Cardiac fibroblast (primary cell): ENCODE measurements around the gene DAGLA.

ENCODE experiments used
- DNase-seq, 2 donors: peaks; one replicate each; pipeline versions ENCODE4 v3.0.0 to v3.0.0-alpha.2; 2010; ENCODE audit warnings: low read depth in 2 of 2
- H3K4me3 ChIP-seq, 2 donors: replicated peaks in 1 of 2; 1 replicate in 1 of 2; 2 replicates in 1 of 2; pipeline ENCODE4 v1.5.1; 2011; ENCODE audit warnings: low read depth in 2 of 2, low read length in 2 of 2, mild to moderate bottlenecking in 2 of 2, moderate library complexity in 1 of 2
- TF ChIP-seq, protein P1 (sequence below): IDR thresholded peaks from one replicate; pipeline ENCODE4 v1.5.1; 2011; ENCODE audit warnings: low read depth, mild to moderate bottlenecking, low read length, inconsistent platforms

DAGLA gene

DNA sequence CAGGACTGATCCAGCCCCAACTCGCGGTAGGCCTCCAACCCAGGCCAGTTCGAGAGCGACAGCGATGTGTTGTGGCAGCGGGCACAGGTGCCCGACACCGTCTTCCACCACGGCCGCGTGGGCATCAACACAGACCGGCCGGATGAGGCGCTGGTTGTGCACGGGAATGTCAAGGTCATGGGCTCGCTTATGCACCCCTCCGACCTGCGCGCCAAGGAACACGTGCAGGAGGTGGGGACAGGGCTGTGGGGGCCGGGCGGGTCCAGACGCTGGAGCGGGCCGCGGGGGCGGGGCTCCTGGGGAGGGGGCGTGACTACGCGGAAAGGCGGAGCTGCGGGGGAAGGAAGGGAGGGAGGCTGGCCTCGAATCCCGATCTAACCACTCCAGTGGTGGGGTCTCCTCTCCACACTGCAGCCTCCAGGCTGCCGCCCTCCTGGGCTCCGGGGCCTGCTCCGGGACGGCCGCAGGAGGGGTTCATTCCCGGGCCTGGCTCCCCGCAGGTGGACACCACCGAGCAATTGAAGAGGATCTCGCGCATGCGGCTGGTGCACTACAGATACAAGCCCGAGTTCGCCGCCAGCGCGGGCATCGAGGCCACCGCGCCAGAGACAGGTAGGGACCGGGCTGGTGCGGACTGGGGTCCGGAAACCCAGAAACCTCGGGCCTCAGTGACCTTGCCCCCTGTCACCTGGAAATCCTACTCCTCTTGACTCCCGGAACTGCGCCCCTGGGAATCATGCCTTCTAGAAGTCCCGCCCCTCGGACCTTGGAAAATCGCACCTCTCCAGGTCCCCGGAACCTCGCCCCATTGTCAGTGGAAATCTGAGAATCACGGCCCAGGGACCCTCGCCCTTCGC is 97.3 kb downstream of the DAGLA start:
- no peak overlapping the region for H3K4me3 ChIP-seq
- TF ChIP-seq, protein P1, sequence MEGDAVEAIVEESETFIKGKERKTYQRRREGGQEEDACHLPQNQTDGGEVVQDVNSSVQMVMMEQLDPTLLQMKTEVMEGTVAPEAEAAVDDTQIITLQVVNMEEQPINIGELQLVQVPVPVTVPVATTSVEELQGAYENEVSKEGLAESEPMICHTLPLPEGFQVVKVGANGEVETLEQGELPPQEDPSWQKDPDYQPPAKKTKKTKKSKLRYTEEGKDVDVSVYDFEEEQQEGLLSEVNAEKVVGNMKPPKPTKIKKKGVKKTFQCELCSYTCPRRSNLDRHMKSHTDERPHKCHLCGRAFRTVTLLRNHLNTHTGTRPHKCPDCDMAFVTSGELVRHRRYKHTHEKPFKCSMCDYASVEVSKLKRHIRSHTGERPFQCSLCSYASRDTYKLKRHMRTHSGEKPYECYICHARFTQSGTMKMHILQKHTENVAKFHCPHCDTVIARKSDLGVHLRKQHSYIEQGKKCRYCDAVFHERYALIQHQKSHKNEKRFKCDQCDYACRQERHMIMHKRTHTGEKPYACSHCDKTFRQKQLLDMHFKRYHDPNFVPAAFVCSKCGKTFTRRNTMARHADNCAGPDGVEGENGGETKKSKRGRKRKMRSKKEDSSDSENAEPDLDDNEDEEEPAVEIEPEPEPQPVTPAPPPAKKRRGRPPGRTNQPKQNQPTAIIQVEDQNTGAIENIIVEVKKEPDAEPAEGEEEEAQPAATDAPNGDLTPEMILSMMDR = no peak
- no peak for DNase-seq

DNA sequence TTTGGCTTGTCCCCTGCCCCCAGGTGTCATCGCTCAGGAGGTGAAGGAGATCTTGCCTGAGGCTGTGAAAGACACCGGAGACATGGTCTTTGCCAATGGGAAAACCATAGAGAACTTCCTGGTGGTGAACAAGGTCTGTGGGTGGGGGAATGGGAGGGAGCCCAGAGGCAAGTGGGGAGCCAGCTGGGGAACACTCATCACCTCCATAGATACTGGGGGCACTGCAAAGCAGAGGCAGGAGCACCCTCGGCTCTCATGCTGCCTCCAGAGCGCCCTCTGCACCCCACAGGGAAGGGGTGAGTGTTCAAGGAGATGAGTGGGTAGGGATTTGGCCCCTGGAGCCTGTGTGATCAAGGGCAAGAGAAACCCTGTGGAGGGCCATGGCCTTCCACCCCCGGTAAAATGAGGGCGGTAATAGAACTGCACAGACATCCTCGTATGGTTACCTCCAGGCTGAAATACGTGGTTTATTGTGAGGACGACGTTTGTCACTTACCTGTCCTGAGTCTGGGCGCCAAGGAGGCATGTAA is 98.2 kb downstream of the DAGLA start:
- TF ChIP-seq, protein P1 = no peak
- no peak overlapping the region for H3K4me3 ChIP-seq
- DNase-seq = no peak

DNA sequence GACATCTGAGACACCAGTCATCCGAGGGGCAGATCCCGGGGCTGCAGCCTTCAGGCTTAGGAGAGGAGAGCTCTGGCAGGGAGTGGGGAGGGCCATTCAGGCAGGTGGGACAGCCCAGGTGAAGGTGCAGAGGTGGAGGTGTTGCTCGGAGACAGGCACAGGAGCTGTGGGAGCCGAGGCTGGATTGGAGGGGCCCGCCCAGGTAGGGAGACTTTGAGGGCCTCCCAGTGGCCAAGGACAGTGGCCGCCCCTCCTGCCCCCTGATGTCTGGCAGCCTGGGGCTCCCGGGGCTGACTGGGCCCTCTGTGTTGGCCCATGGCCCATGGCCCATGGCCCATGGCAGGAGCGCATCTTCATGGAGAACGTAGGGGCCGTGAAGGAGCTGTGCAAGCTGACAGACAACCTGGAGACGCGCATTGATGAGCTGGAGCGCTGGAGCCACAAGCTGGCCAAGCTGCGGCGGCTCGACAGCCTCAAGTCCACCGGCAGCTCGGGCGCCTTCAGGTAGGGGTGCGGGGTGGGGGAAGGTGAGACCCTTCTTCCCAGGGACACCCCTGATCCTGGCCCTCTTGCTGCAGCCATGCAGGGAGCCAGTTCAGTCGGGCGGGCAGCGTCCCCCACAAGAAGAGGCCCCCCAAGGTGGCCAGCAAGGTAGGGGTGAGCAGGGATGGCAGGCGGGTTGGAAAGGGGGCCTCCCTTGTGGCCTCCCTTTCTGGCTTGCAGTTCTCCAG is 98.9 kb downstream of the DAGLA start:
- no peak for DNase-seq
- TF ChIP-seq, protein P1 = no peak
- no peak overlapping the region for H3K4me3 ChIP-seq

DNA sequence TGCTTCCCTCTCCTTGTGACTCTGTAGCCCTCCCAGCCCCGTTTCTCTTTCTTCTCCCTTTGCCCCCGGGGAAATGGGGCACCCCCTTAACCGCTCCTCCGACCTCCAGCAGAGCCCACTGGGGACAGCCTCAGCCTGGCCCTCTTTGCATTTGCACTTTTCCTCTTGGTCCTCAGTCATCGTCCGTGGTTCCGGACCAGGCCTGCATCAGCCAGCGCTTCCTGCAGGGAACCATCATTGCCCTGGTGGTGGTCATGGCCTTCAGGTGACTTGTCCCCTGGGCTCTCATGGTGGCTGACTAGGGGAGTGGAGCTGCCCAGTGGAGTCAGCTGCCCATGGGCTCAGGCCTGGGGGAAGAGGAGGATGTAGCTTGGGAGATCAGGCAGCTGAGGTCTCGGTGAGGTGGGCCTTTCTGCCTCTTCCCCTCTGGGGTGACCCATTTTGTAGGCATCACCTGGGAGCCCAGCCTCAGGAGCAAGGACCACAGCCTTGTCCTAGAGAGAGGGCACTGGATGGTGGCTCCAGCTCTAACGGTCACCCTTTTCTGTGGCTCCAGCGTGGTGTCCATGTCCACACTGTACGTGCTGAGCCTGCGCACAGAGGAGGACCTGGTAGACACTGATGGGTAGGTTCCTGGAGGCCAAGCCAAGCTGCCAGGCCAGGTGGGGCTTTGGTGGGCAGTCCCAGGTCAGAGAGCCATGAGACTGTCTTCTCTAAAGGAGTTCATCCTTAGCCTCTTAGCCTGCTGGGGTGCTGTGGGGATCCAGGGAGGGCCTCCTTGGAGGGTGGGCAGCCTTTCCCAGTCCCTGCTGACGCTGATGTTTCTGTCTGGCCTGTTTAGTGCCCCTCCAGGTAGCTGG is 99.7 kb downstream of the DAGLA start:
- no peak for DNase-seq
- H3K4me3 ChIP-seq = no peak overlapping the region
- TF ChIP-seq, protein P1 = no peak

DNA sequence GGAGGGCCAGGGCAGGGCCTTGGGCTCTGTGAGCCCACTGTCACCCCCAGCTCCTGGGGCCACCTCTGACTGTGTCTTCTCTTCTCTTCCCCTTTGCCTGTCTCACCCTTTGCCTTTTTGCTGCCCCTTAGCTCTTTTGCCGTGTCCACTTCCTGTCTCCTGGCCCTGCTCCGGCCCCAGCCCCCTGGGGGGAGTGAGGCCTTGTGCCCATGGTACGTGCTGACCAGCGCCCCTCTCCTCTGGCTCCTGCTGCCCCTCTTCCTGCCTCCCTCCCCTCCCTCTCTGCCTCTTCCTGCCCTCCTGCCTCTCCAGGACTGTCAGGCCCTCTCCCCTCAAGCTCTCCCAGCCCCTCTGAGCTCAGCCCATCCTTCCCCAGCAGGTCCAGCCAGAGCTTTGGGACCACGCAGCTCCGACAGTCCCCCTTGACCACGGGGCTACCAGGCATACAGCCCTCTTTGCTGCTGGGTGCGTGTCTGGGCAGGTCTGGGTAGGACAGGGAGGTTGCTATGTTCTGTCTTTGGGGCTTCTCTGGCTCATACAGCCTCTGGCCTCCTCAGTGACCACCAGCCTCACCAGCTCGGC is 100.5 kb downstream of the DAGLA start:
- TF ChIP-seq, protein P1 = no peak
- DNase-seq = no peak
- H3K4me3 ChIP-seq = no peak overlapping the region

DNA sequence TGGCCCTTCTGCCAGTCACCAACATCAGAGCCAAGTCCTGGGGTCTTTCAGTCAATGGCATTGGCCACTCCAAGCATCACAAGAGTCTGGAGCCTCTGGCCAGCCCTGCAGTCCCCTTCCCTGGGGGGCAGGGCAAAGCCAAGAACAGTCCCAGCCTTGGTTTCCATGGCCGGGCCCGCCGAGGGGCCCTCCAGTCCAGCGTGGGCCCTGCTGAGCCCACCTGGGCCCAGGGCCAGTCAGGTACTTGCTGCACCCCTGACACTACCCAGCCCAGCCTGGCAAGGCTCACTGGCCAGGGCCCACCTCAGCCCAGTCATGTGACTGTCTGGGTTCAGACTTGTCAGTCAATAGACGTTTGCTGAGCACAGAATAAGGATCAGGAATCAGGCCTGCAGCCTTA is 101.4 kb downstream of the DAGLA start:
- H3K4me3 ChIP-seq = no peak overlapping the region
- TF ChIP-seq, protein P1 = no peak
- no peak for DNase-seq
